ENCODE measurements around the gene LRGUK. TPM values are rescaled to one million over a fixed set of nuclear protein-coding genes. Genes with fewer than 3 reads are reported as not detected.

Gene LRGUK
- total RNA-seq, 4 donors from 2014 or later: 0.07 to 1.0 (median 0.63) TPM

- no peaks in the 10 kb centered on the region for H3K4me1 ChIP-seq
- no peak overlapping the region for H3K4me3 ChIP-seq
- no peaks in the 10 kb centered on the region for H3K9me3 ChIP-seq
- no peak for TF ChIP-seq POLR2AphosphoS5 (IDR thresholded peaks at IDR 0.05)
- TF ChIP-seq EP300 (IDR thresholded peaks at IDR 0.05): no peak
- TF ChIP-seq POLR2A (IDR thresholded peaks at IDR 0.05): no peak
- TF ChIP-seq CTCF (IDR thresholded peaks at IDR 0.05): no peak
- WGBS, 2 donors (ENCODE audit: low coverage in 1 of 2): 85 to 89% methylated on average over 4 of the region's 4 CpGs
- no peaks in the 10 kb centered on the region for H3K36me3 ChIP-seq
- ATAC-seq: no peak
- H3K27ac ChIP-seq: no peak overlapping the region
- no peaks in the 10 kb centered on the region for H3K27me3 ChIP-seq
Observed at GRCh38 chr7:134262322-134262721, 135.2 kb downstream of the LRGUK start.

- TF ChIP-seq POLR2AphosphoS5 (IDR thresholded peaks at IDR 0.05): no peak
- no peak overlapping the region for H3K4me3 ChIP-seq
Observed at GRCh38 chr7:134276951-134277350, 149.8 kb downstream of the LRGUK start.

GRCh38 chr7:134278502-134279153, 151.5 kb downstream of the LRGUK start:
- Histone ChIP-seq H3K4me3 (no peak overlapping the region), H3K4me1 (no peaks in the 10 kb centered on the region), H3K27me3 (no peaks in the 10 kb centered on the region), H3K9me3 (no peaks in the 10 kb centered on the region), H3K36me3 (no peaks in the 10 kb centered on the region), H3K27ac (no peak overlapping the region)
- 65 to 67% methylated on average over 7 of the region's 7 CpGs for WGBS, 2 donors (ENCODE audit: low coverage in 1 of 2)
- no peak for ATAC-seq
- TF ChIP-seq POLR2AphosphoS5 (IDR thresholded peaks at IDR 0.05) (no peak), POLR2A (IDR thresholded peaks at IDR 0.05) (no peak), EP300 (IDR thresholded peaks at IDR 0.05) (no peak), CTCF (IDR thresholded peaks at IDR 0.05) (no peak)

More at GRCh38 chr7:134276951-134277350, 149.8 kb downstream of the LRGUK start:
- no peaks in the 10 kb centered on the region for H3K4me1 ChIP-seq
- H3K9me3 ChIP-seq: no peaks in the 10 kb centered on the region
- H3K27ac ChIP-seq: no peak overlapping the region
- H3K27me3 ChIP-seq: no peaks in the 10 kb centered on the region
- WGBS, 2 donors (ENCODE audit: low coverage in 1 of 2): 40 to 51% methylated on average over 1 to 3 of the region's 5 CpGs
- no peak for ATAC-seq
- H3K36me3 ChIP-seq: no peaks in the 10 kb centered on the region

- Histone ChIP-seq H3K9me3 (no peaks in the 10 kb centered on the region), H3K27me3 (no peaks in the 10 kb centered on the region), H3K4me1 (no peaks in the 10 kb centered on the region), H3K36me3 (no peaks in the 10 kb centered on the region), H3K27ac (no peak overlapping the region), H3K4me3 (no peak overlapping the region)
- WGBS, 2 donors (ENCODE audit: low coverage in 1 of 2): 76 to 83% methylated on average over 3 of the region's 3 CpGs
- ATAC-seq: no peak
- TF ChIP-seq EP300 (IDR thresholded peaks at IDR 0.05): no peak
- no peak for TF ChIP-seq POLR2A (IDR thresholded peaks at IDR 0.05)
- TF ChIP-seq CTCF (IDR thresholded peaks at IDR 0.05): no peak
- TF ChIP-seq POLR2AphosphoS5 (IDR thresholded peaks at IDR 0.05): no peak
Observed at GRCh38 chr7:134279336-134279735, 152.2 kb downstream of the LRGUK start.

GRCh38 chr7:134279898-134280297, 152.8 kb downstream of the LRGUK start:
- TF ChIP-seq POLR2A (IDR thresholded peaks at IDR 0.05): no peak
- Histone ChIP-seq H3K4me1 (no peaks in the 10 kb centered on the region), H3K27ac (no peak overlapping the region), H3K36me3 (no peaks in the 10 kb centered on the region), H3K4me3 (no peak overlapping the region), H3K27me3 (no peaks in the 10 kb centered on the region), H3K9me3 (no peaks in the 10 kb centered on the region)
- no peak for ATAC-seq

GRCh38 chr7:134280508-134280907, 153.4 kb downstream of the LRGUK start:
- no peaks in the 10 kb centered on the region for H3K27me3 ChIP-seq
- WGBS, 2 donors (ENCODE audit: low coverage in 1 of 2): 86 to 96% methylated on average over 2 of the region's 2 CpGs
- no peaks in the 10 kb centered on the region for H3K4me1 ChIP-seq
- no peaks in the 10 kb centered on the region for H3K9me3 ChIP-seq
- ATAC-seq: no peak
- H3K36me3 ChIP-seq: no peaks in the 10 kb centered on the region
- no peak overlapping the region for H3K4me3 ChIP-seq
- H3K27ac ChIP-seq: no peak overlapping the region
- no peak for TF ChIP-seq CTCF (IDR thresholded peaks at IDR 0.05)
